HPDE6-E6E7 (cell line): Measurements from ENCODE around the gene SLC25A25.

Experiments used
- DNase-seq: peaks from one replicate; pipeline ENCODE4 v3.0.0; 2011; ENCODE audit warnings: missing footprints; ENCODE audit errors: extremely low spot score

The SLC25A25 gene

DNA sequence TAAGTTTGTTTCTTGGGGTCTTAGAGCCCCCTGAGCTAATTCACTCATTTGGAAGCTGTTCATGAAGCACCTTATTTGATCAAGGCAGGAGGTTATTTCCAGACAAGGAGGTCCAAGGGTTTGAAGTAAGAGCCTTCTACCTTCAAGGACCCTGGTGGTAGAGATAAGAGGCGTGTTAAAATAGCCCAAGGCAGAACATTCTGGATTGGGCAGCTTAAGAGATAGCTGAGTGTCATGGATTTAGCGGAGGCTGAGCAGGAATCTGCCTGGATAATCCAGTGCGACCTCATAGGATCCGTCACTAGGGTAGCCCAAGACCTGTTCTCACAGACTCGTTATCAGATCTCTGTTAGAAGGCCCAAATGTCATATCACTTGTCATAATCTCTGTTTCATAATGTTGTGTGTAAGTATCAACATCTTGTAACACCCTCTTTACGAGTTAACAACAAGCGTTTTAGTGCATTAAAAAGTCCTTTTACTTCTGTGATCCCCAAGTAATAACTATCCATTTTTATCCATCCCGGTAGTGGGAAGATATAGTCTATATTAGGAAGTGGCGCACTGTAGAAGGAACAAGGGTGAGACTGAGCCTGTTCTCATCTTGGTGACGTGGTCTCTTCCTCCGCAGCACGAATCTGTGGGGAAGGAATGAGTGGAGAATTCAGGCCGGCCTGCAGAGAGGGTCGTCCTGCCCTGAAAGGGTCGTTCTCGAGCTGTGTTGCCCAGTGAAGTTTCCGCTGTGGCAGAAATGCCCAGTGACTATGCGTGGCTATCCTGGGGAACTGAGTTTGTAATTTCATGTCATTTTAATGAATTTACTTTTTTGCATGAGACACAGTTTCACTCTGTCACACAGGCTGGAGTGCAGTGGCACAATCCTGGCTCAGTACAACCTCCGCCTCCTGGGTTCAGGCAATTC is 28.8 kb downstream of the SLC25A25 start:
- no peak for DNase-seq

DNA sequence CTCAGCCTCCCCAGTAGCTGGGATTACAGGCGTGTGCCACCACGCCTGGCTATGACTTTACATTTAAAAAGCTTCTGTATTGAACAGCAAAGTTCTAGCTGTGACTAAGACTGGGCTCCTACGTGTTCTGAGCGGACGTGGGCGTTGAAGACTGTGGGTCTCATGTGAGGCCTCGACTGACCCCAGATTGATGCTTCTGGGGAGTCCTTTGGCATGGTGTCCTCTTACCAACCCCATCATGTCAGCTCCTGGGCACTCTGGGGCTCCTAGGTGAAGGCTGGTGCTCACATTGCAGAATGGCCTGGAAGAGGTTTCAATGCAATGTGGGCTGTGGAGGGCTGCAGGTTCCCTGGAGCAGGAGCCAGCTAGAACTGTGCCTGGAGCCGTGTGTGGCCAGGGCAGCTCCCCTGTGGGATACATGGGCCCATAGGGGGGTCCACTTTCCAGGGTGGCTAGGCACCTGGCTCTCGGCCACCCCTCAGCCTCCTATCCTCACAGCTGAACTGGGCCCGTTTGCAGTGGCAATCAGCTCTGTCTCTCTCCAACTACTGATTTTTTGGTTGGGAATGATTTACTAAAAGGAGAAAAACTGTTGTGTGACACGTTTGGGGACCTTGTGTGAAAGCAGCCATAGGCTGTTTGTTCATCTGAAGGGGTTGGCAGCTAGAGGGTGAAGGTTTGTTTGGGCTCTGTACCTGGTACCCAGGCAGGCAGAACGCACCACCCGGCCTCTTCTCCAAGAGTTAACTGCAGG is 29.7 kb downstream of the SLC25A25 start:
- DNase-seq, result no peak

DNA sequence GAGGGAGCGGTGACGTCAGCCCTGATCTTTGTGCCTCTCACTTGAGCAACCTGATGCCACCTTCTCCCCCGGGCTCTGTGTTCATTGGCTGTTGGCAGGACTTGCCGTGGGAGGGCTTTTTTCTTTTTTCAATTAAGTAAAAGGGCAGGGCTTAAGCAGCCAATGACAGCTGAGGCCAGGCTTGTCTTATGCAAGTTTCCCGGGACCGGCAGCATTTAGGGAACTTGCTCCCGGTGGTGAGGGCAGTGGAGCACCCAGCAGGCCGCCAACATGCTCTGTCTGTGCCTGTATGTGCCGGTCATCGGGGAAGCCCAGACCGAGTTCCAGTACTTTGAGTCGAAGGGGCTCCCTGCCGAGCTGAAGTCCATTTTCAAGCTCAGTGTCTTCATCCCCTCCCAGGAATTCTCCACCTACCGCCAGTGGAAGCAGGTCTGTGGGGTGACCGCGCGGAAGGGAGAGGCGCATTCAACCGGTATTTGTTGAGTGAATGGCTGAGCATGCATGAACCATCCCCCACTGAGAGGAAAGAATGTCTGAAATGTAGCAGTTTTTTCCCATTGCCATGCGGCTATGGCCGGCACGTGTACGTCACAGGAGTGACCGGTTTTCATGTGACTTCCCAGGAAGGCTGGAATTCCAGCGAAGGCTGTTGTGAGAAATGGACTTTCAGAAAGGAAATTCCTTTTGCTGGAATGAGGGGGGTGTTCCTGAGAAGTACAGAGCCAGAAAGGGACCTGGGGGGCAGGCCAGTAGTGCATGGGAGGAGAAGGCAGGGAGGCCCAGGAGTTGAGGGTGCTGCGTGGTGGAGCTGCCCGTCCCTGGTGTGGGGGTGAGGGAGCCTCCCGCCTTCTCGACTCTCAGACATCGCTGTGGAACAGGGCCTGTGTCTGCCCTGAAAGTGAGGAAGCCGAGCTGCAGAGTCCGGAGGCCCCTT is 30.5 kb downstream of the SLC25A25 start:
- peak; percentile 96 for DNase-seq

DNA sequence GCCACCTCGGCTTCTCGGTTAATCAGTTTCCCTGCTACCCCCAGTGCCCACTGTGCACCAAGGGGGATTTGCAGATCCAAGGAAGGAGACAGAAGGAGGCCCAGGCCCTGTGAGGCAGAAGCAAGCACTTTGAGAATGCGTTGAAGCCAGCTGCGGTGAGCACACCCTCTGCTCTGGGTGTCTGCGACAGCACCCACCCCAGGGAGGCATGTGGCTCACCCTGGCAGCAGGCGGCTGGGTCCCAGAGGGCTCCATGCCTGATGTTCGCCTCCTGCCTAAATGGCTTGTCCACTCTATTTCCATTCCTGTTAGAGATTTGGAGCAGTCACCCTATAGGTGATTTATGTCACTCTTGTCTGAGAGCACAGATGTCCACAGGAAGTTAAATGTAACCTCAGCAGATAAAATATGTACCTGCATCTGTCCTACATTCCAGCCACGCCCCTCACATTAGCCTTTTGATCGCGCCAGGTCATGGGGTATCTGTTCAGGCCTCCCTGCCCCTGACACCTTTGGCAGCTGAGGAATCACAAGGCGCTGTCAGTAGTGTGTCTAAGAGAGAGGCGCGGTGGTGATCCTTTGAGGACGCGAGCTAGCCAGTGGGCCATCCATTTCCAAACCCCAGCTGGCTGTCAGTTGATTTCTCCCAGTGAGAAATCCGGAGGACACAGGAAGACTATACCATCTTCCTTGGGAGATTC is 31.3 kb downstream of the SLC25A25 start:
- no peak for DNase-seq

- DNase-seq, result no peak
These were observed 32.0 kb downstream of the SLC25A25 start for GRCh38 chr9:128099932-128100491.

DNA sequence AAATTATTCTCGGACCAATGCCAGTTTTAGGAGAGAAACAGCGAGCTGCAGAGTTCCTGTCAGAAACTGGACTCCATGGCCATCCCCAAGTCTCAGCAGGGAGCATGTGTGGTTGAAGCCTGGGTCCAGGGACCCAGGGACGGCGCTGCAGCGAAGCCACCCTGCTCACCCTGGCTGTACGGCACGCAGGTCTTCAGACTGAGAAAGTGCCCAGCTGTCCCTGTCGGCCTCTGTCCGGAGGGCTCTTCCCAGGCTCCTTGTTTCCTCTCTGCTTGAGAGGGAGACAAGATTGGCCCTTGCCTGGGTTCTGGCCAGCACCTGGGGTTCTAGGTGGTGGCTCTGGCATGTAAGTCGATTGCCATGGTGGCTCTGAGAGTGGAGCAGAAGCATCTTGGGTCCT is 32.5 kb downstream of the SLC25A25 start:
- DNase-seq, result no peak

- no peak for DNase-seq
These were observed 33.2 kb downstream of the SLC25A25 start for GRCh38 chr9:128101231-128101661.

DNA sequence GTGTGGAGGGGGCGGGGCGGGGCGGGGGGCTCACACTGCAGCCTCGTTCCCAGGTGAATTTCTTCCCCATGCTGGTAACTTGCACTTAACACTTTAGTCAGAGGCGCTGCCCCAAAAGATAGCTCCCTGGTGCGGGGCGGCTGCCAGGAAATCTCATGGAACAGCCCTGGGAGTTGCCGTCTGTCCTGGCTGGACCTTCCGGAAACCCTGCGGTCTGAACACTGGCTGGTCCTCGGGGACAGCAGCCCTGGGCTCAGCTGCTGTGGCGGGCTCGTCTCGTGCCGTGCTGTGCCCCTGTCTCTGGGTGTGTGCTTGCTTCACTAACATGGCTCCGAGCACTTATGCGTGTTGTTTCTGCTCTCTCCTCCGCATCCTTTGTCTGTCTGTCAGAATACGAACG is 33.7 kb downstream of the SLC25A25 start:
- no peak for DNase-seq

GRCh38 chr9:128102196-128102595 is 34.2 kb downstream of the SLC25A25 start:
- no peak for DNase-seq

- DNase-seq, result no peak
These were observed 35.0 kb downstream of the SLC25A25 start for GRCh38 chr9:128102861-128103588.

DNA sequence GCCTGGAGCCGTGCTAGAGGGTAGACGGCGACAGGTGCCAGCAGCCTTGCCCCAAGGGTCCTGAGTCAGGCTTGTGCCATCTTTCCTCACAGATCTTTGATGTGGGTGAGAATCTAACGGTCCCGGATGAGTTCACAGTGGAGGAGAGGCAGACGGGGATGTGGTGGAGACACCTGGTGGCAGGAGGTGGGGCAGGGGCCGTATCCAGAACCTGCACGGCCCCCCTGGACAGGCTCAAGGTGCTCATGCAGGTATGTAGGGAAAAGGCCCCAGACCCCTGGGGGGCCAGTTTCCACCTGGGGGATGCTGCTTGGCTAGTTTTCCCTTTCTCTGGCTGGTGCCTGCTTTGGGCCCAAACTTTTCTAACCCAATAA is 35.5 kb downstream of the SLC25A25 start:
- no peak for DNase-seq

DNA sequence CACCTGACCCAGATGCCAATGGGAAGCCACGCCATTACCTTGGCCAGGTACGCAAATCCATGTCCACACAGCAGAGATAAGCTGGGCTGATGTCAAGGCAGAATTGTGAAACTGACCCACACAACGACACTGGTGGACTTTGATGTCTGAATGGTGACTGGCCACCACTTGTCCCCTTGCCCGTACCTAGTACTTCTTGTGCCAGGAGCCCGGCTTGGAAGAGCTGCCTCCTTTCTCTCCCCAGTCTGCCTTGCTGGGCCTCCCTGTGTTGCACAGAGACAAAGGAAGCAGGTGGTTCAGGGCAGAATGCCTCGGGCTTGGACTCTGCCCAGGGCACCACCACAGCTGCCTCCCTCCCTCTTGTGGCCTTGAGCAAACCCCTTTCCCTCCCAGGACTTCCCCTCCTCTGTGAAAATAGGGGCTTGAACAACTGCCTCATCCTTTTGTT is 36.2 kb downstream of the SLC25A25 start:
- DNase-seq, result no peak

DNA sequence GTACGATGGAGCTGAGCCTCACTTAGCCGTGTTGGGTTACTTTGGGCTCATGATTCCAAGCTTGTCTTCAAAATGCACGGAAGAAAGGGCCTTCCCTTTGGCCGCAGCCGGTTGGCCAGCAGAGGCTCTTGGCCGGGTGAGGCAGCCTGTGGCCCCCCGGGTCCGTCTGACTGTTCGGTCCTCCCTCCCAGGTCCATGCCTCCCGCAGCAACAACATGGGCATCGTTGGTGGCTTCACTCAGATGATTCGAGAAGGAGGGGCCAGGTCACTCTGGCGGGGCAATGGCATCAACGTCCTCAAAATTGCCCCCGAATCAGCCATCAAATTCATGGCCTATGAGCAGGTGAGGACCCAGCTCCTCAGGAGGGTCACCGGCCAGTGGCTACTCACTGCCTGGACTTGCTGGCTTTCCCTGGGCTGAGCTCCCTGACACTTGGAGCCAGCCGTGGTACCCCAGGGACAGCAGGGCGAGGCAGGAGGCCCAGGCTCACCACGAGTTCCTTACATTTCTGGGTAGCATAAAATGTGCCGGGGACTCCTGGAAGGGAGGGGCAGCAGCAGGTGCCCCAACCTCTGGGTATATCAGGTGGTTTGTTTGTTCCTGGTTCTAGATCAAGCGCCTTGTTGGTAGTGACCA is 37.6 kb downstream of the SLC25A25 start:
- no peak for DNase-seq

DNA sequence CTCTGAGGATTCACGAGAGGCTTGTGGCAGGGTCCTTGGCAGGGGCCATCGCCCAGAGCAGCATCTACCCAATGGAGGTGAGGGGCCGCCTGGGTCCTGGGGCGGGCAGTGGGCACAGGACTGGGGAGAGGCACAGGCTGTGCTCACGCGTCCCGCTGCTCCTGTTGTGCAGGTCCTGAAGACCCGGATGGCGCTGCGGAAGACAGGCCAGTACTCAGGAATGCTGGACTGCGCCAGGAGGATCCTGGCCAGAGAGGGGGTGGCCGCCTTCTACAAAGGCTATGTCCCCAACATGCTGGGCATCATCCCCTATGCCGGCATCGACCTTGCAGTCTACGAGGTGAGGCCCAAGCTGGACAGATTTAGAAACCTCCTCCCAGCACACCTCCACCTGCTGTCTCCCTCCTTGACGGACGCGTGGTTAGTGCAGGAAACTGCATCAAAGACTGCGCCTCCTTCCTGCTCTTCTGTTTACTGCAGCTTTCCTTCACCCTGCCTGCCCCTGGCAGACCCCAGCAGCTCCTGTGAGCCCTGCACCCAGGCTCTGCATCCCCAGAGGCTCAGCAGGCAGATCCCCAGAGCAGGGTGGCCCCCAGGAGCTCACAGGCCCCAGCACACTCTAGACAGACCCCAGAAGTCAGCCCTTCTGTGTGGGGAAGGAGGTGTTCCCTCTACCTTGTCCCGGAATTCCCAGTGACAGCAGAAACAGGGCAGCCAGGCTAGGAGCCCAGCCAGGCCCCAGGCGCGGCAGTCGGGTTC is 38.3 kb downstream of the SLC25A25 start:
- no peak for DNase-seq

- no peak for DNase-seq
These were observed 39.0 kb downstream of the SLC25A25 start for GRCh38 chr9:128106940-128107467.

DNA sequence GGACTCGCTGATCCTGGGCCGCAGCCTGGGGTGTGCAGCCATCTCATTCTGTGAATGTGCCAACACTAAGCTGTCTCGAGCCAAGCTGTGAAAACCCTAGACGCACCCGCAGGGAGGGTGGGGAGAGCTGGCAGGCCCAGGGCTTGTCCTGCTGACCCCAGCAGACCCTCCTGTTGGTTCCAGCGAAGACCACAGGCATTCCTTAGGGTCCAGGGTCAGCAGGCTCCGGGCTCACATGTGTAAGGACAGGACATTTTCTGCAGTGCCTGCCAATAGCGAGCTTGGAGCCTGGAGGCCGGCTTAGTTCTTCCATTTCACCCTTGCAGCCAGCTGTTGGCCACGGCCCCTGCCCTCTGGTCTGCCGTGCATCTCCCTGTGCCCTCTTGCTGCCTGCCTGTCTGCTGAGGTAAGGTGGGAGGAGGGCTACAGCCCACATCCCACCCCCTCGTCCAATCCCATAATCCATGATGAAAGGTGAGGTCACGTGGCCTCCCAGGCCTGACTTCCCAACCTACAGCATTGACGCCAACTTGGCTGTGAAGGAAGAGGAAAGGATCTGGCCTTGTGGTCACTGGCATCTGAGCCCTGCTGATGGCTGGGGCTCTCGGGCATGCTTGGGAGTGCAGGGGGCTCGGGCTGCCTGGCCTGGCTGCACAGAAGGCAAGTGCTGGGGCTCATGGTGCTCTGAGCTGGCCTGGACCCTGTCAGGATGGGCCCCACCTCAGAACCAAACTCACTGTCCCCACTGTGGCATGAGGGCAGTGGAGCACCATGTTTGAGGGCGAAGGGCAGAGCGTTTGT is 39.6 kb downstream of the SLC25A25 start:
- DNase-seq, result no peak

GRCh38 chr9:128108269-128109049 is 40.4 kb downstream of the SLC25A25 start:
- no peak for DNase-seq
